HepG2 (cell line): Measurements from ENCODE around the gene GALNT18. TPM values are rescaled to one million over a fixed set of nuclear protein-coding genes. Genes with fewer than 3 reads are reported as not detected.

Source experiments
- ATAC-seq: fragments of 200-7000 bp; cut with Tn5 transposase; 3 replicates; pipeline ENCODE4 v1.9.1; 2020; ENCODE audit warnings: mild to moderate bottlenecking, moderate library complexity
- BruUV-seq: library from RNA; stranded (reverse); fragments of 400-500 nt; replicated peaks from 2 replicates; lab custom pipeline; 2021; lab: Mats Ljungman, UMichigan
- CTCF ChIA-PET: fragments of 300-600 bp; formaldehyde crosslinking; extraction: SDS; loops from one replicate; lab custom pipeline; 2021; ENCODE audit warnings: low total read pairs, inconsistent platforms, low intra/inter-chr PET ratio; lab: Yijun Ruan, JAX
- POLR2A ChIA-PET: fragments of 350-600 bp; sonication (Branson Sonifier 250); formaldehyde crosslinking; loops from one replicate; lab custom pipeline; 2020; ENCODE audit warnings: antibody characterized with exemption, inconsistent platforms; lab: Yijun Ruan, JAX
- DNase-seq: peaks from one replicate; pipeline ENCODE4 v3.0.0-alpha.2; 2015; ENCODE audit warnings: low spot score
- FAIRE-seq: peaks from 3 replicates; lab custom pipeline; 2011; peaks lifted over from hg19 to GRCh38; lab: Jason Lieb, UNC
- H2AFZ ChIP-seq: one replicate; pipeline ENCODE4 v1.6.1; 2011; ENCODE audit warnings: low read length, inconsistent platforms
- H3K27ac ChIP-seq: fragments of 300-600 bp; 3 replicates; pipeline ENCODE4 v1.8.0; 2011; ENCODE audit warnings: mixed run types, mild to moderate bottlenecking, mixed read lengths, low read length, inconsistent platforms; ENCODE audit not compliant: insufficient read depth; ENCODE audit errors: extremely low read length
- H3K27me3 ChIP-seq, 2 experiments: fragments of 200-600 bp in 1 of 2; 2 replicates in 1 of 2; 3 replicates in 1 of 2; pipeline versions ENCODE4 v1.6.0 to v1.8.0; 2011; ENCODE audit warnings: low read length in 2 of 2, mild to moderate bottlenecking in 2 of 2, moderate library complexity in 2 of 2, inconsistent platforms in 1 of 2; ENCODE audit not compliant: insufficient read depth in 2 of 2, control insufficient read depth in 1 of 2
- H3K36me3 ChIP-seq, 2 experiments: fragments of 200-600 bp in 1 of 2; replicated peaks in 1 of 2; 2 replicates in 1 of 2; 3 replicates in 1 of 2; pipeline versions ENCODE4 v1.5.1 to v1.8.0; 2011; ENCODE audit warnings: low read length in 2 of 2, inconsistent platforms in 1 of 2; ENCODE audit not compliant: insufficient read depth in 2 of 2, control insufficient read depth in 1 of 2
- H3K4me1 ChIP-seq: 2 replicates; pipeline ENCODE4 v1.5.1; 2012; ENCODE audit warnings: low read length, inconsistent platforms; ENCODE audit not compliant: insufficient read depth
- H3K4me2 ChIP-seq: 2 replicates; pipeline ENCODE4 v1.6.0; 2011; ENCODE audit warnings: low read depth, low read length, inconsistent platforms
- H3K4me3 ChIP-seq, 3 experiments: fragments of 200-600 bp in 1 of 3; sonication (generic), shearing (Covaris generic) in 1 of 3; replicated peaks in 1 of 3; 2 replicates each; pipeline ENCODE4 v1.5.1; 2011 to 2016; ENCODE audit warnings: low read length in 3 of 3, inconsistent platforms in 2 of 3, low read depth in 2 of 3, mild to moderate bottlenecking in 2 of 3, control low read depth in 1 of 3, mixed read lengths in 1 of 3; ENCODE audit not compliant: insufficient read depth in 1 of 3
- H3K79me2 ChIP-seq: one replicate; pipeline ENCODE4 v1.6.1; 2011; ENCODE audit warnings: low read length, inconsistent platforms; ENCODE audit not compliant: insufficient read depth
- H3K9ac ChIP-seq: 2 replicates; pipeline ENCODE4 v1.6.0; 2011; ENCODE audit warnings: mild to moderate bottlenecking, low read depth, low read length, inconsistent platforms; ENCODE audit not compliant: insufficient read depth
- H3K9me3 ChIP-seq: 2 replicates; pipeline ENCODE4 v1.5.1; 2012; ENCODE audit warnings: mild to moderate bottlenecking, low read length
- H4K20me1 ChIP-seq: 2 replicates; pipeline ENCODE4 v1.6.0; 2011; ENCODE audit warnings: inconsistent platforms, mild to moderate bottlenecking, low read length, moderate library complexity; ENCODE audit not compliant: insufficient read depth
- FUBP1 ChIP-seq: sonication (generic); formaldehyde crosslinking; IDR thresholded peaks from 2 replicates; pipeline ENCODE4 v1.5.1; 2020; ENCODE audit warnings: missing genetic modification reagents, mild to moderate bottlenecking, borderline replicate concordance
- GTF2F1 ChIP-seq: fragments of 150-350 bp; IDR thresholded peaks from 2 replicates; pipeline ENCODE4 v1.6.1; 2014; ENCODE audit warnings: low read length
- NFE2L2 ChIP-seq: fragments of 150-350 bp; IDR thresholded peaks from 2 replicates; pipeline ENCODE4 v1.6.1; 2014; ENCODE audit warnings: low read length
- SKIL ChIP-seq: sonication (generic); formaldehyde crosslinking; IDR thresholded peaks from 2 replicates; pipeline ENCODE4 v1.8.0; 2022; ENCODE audit warnings: missing genetic modification reagents, mild to moderate bottlenecking, moderate library complexity, borderline replicate concordance
- WGBS: methylation state at CpG from one replicate; pipeline ENCODE4 v1.1.6; 2017; ENCODE audit warnings: low lambda C conversion rate; 5-methylcytosine and 5-hydroxymethylcytosine counted together
- in situ Hi-C: cut with HindIII; loops from 2 replicates; pipeline ENCODE4 v1.10.0; 2017; ENCODE audit warnings: low pct_unique_long_range_greater_than_20kb; ENCODE audit not compliant: extremely low pct_ligation_motif_present
- intact Hi-C: fragments of 100-400 bp; cut with micrococcal nuclease; formaldehyde crosslinking; loops from one replicate; pipeline ENCODE4 v1.10.0; 2022; ENCODE audit not compliant: unreplicated experiment
- polyA plus RNA-seq, 8 experiments: library from polyadenylated mRNA; depleted of rRNA in 3 of 8; stranded (reverse) in 7 of 8; unstranded in 1 of 8; fragments of >200 nt; fragmentation: Illumina TruSeq in 4 of 8; extraction: Trizol in 4 of 8; gene quantifications; 2 replicates each; pipeline versions ENCODE4 v1.2.1 to v1.2.3, GENCODE V29; 2011 to 2016; ENCODE audit warnings: low read depth in 4 of 8, missing spikeins in 1 of 8, mixed read lengths in 1 of 8; ENCODE audit not compliant: insufficient read depth in 1 of 8
- total RNA-seq, 5 experiments: library from RNA; depleted of rRNA; stranded (reverse); fragments of >200 nt; fragmentation: Illumina TruSeq; extraction: Trizol; gene quantifications; 2 replicates each; pipeline ENCODE4 v1.2.3, GENCODE V29; 2016; ENCODE audit warnings: low read depth in 1 of 5

The GALNT18 gene
- total and polyA plus RNA-seq, 2 of the 13 experiments (the other 11 are each of a cell fraction or from before 2014, with no cell fraction given): 0.11 TPM; not detected in 1

- 10% methylated on average over 6 of the region's 6 CpGs for WGBS
- Histone ChIP-seq H3K27me3 (peaks cover 0 to 3% of the 10 kb centered on the region in 2 experiments; a peak in 1 of 5 replicates), H3K9ac (no peak overlapping the region), H3K4me1 (no peaks in the 10 kb centered on the region), H3K27ac (no peak overlapping the region), H4K20me1 (no peaks in the 10 kb centered on the region), H3K4me2 (no peak overlapping the region), H2AFZ (no peak overlapping the region), H3K79me2 (no peaks in the 10 kb centered on the region), H3K4me3 (no peak overlapping the region), H3K9me3 (no peaks in the 10 kb centered on the region), H3K36me3 (no peaks in the 10 kb centered on the region)
- ChIA-PET CTCF (no interaction called here), POLR2A (no interaction called here)
- in situ Hi-C loops (no loop called here), intact Hi-C loops (no loop called here)
- TF ChIP-seq SKIL (CRISPR knock-in tag): no peak
- no peak for TF ChIP-seq GTF2F1
- BruUV-seq: no TSS peak
- FAIRE-seq: no peak
- ATAC-seq: no peak
- no peak for DNase-seq
These were observed 307.7 kb downstream of the GALNT18 start for GRCh38 chr11:11313902-11314692.

DNA sequence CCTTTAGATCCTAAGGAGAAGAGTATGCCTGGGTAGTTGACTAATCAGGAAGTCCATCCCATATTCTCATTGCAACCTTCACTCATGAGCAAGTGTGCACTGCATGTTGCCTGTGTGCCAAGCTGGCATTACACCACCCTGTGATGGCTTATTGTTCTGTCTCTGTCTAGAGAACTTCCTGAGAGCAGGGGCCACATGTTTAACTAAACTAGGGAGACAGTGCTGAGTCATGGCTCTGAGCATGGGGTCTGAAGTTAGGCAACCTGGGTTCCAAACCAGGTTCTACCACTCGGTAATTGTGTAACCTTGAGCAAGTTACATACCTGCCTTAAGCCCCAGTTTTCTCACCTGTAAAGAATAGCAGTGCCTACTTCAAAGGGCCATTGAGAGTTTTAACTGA is 308.4 kb downstream of the GALNT18 start:
- CTCF ChIA-PET: no interaction called here

More for the DNA sequence above, 308.4 kb downstream of the GALNT18 start:
- in situ Hi-C loops: no loop called here
- BruUV-seq: no TSS peak
- POLR2A ChIA-PET: no interaction called here
- no peaks in the 10 kb centered on the region for H3K9me3 ChIP-seq
- H3K4me3 ChIP-seq: no peak overlapping the region
- intact Hi-C loops: no loop called here
- no peak overlapping the region for H2AFZ ChIP-seq
- FAIRE-seq (no peak), ATAC-seq (no peak)
- H3K9ac ChIP-seq: no peak overlapping the region
- H3K27ac ChIP-seq: no peak overlapping the region
- peaks cover 0 to 3% of the 10 kb centered on the region in 2 experiments; a peak in 2 of 5 replicates for H3K27me3 ChIP-seq
- TF ChIP-seq FUBP1 (CRISPR knock-in tag) (no peak), NFE2L2 (peak; percentile 65)
- TF ChIP-seq, all 625 proteins: peak for 1
- peak; percentile 7 for DNase-seq
- H3K79me2 ChIP-seq: no peaks in the 10 kb centered on the region
- H4K20me1 ChIP-seq: no peaks in the 10 kb centered on the region
- H3K4me2 ChIP-seq: no peak overlapping the region
- H3K4me1 ChIP-seq: no peaks in the 10 kb centered on the region
- H3K36me3 ChIP-seq: no peaks in the 10 kb centered on the region
- 0% methylated on average over 1 of the region's 1 CpG for WGBS
